ENCODE measurements around the gene EDA.
A peak's percentile ranks its signal among the peaks of the same experiment; 100 is the strongest.

The EDA gene

GRCh38 chrX:70030301-70030767 is 414.4 kb downstream of the EDA start:
- peak; percentile 48 for DNase-seq

GRCh38 chrX:70032792-70033191 is 416.9 kb downstream of the EDA start:
- no peak for DNase-seq

- peak; percentile 31 for DNase-seq
These were observed 417.6 kb downstream of the EDA start for GRCh38 chrX:70033348-70034051.

- DNase-seq, result no peak
These were observed 418.7 kb downstream of the EDA start for GRCh38 chrX:70034646-70035045.

GRCh38 chrX:70038515-70038914 is 422.6 kb downstream of the EDA start:
- no peak for DNase-seq

GRCh38 chrX:70038951-70039350 is 423.0 kb downstream of the EDA start:
- no peak for DNase-seq

- DNase-seq, result no peak
These were observed 423.8 kb downstream of the EDA start for GRCh38 chrX:70039758-70040157.

- no peak for DNase-seq
These were observed 426.1 kb downstream of the EDA start for GRCh38 chrX:70041993-70042392.

- DNase-seq, result no peak
These were observed 426.8 kb downstream of the EDA start for GRCh38 chrX:70042399-70043371.

GRCh38 chrX:70043685-70044084 is 427.8 kb downstream of the EDA start:
- DNase-seq, result no peak

GRCh38 chrX:70044541-70045245 is 428.8 kb downstream of the EDA start:
- DNase-seq, result peak; percentile 34

GRCh38 chrX:70046978-70047377 is 431.1 kb downstream of the EDA start:
- DNase-seq, result peak; percentile 74

GRCh38 chrX:70049406-70049805 is 433.5 kb downstream of the EDA start:
- no peak for DNase-seq

GRCh38 chrX:70049925-70050324 is 434.0 kb downstream of the EDA start, which contains the start of gene AWAT2:
TSS of gene AWAT2 (minus strand) at chrX:70049938. CDS start at chrX:70049932, 6 bp downstream.
- no peak for DNase-seq

GRCh38 chrX:70052895-70053615 is 437.1 kb downstream of the EDA start:
- no peak for DNase-seq

- DNase-seq, result no peak
These were observed 438.5 kb downstream of the EDA start for GRCh38 chrX:70054391-70054790.

- no peak for DNase-seq
These were observed 446.2 kb downstream of the EDA start, which contains the start of gene OTUD6A for GRCh38 chrX:70062076-70062475. TSS of gene OTUD6A (plus strand) at chrX:70062457. CDS start at chrX:70062525, 68 bp downstream.

GRCh38 chrX:70062961-70063550 is 447.1 kb downstream of the EDA start:
- no peak for DNase-seq

GRCh38 chrX:70066646-70067045 is 450.7 kb downstream of the EDA start:
- no peak for DNase-seq

GRCh38 chrX:70079297-70079696 is 463.4 kb downstream of the EDA start:
- DNase-seq, result no peak

- DNase-seq, result no peak
These were observed 464.0 kb downstream of the EDA start for GRCh38 chrX:70079870-70080269.

GRCh38 chrX:70082723-70083122 is 466.8 kb downstream of the EDA start:
- DNase-seq, result no peak
